Measurements from ENCODE around the gene GPR61. TPM values are rescaled to one million over a fixed set of nuclear protein-coding genes. Genes with fewer than 3 reads are reported as not detected.

The GPR61 gene
- total RNA-seq (2022) (not detected in 2 replicates), Bru-seq, nascent RNA (not detected), BruChase-seq, experiment 1, labeled RNA remaining after a 6-hour chase (percentile 10 among the genes with signal in this experiment), BruChase-seq, experiment 2, labeled RNA remaining after a 2-hour chase (percentile 17 among the genes with signal in this experiment)
- long read RNA-seq, result 0 reads

DNA sequence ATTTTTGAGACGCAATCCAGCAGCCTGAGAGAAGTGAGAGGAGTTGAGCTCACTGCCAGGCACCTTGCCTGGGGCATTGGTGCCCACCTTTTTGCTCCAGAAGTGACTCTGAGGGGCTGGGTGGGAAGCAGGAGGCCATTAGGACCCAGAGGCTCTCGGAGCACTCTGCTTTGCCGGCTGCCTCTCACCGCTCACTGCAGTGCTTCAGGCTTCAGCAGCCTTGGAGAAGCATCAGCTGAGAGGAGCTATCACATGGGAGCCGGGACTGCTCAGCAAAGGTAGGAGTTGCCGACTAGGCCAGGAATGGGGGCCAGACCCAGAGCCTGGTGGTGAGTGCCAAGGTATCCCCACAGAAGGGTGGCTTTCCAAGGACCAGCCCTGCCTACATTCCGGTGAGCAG is at the start of gene GPR61:
Gene GPR61 (plus strand): TSS at position 197 of the 400 bp plus-strand sequence. CDS start 3,151 bp downstream, outside the sequence.
- no TSS peak for BruUV-seq (replicated peaks)
- no peak for DNase-seq
- intact Hi-C loops (cut with micrococcal nuclease; ENCODE audit: unreplicated experiment), result no loop called here
- Mint-ChIP-seq H3K36me3 (ENCODE audit: insufficient read depth, unreplicated experiment) (no peaks in the 10 kb centered on the region), H3K27ac (ENCODE audit: unreplicated experiment) (no peak within 1 kb of the TSS), H3K27me3 (ENCODE audit: unreplicated experiment) (peaks cover 59% of the 10 kb centered on the region), H3K4me1 (ENCODE audit: low read depth, unreplicated experiment) (no peaks in the 10 kb centered on the region), H3K4me3 (ENCODE audit: low read depth, unreplicated experiment) (no peak within 1 kb of the TSS), H3K9me3 (ENCODE audit: low read depth, unreplicated experiment) (no peaks in the 10 kb centered on the region)
- CTCF ChIA-PET, result no interaction called here
- TF ChIP-seq, protein P1, sequence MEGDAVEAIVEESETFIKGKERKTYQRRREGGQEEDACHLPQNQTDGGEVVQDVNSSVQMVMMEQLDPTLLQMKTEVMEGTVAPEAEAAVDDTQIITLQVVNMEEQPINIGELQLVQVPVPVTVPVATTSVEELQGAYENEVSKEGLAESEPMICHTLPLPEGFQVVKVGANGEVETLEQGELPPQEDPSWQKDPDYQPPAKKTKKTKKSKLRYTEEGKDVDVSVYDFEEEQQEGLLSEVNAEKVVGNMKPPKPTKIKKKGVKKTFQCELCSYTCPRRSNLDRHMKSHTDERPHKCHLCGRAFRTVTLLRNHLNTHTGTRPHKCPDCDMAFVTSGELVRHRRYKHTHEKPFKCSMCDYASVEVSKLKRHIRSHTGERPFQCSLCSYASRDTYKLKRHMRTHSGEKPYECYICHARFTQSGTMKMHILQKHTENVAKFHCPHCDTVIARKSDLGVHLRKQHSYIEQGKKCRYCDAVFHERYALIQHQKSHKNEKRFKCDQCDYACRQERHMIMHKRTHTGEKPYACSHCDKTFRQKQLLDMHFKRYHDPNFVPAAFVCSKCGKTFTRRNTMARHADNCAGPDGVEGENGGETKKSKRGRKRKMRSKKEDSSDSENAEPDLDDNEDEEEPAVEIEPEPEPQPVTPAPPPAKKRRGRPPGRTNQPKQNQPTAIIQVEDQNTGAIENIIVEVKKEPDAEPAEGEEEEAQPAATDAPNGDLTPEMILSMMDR (IDR thresholded peaks at IDR 0.05; ENCODE audit: unreplicated experiment), result no peak

DNA sequence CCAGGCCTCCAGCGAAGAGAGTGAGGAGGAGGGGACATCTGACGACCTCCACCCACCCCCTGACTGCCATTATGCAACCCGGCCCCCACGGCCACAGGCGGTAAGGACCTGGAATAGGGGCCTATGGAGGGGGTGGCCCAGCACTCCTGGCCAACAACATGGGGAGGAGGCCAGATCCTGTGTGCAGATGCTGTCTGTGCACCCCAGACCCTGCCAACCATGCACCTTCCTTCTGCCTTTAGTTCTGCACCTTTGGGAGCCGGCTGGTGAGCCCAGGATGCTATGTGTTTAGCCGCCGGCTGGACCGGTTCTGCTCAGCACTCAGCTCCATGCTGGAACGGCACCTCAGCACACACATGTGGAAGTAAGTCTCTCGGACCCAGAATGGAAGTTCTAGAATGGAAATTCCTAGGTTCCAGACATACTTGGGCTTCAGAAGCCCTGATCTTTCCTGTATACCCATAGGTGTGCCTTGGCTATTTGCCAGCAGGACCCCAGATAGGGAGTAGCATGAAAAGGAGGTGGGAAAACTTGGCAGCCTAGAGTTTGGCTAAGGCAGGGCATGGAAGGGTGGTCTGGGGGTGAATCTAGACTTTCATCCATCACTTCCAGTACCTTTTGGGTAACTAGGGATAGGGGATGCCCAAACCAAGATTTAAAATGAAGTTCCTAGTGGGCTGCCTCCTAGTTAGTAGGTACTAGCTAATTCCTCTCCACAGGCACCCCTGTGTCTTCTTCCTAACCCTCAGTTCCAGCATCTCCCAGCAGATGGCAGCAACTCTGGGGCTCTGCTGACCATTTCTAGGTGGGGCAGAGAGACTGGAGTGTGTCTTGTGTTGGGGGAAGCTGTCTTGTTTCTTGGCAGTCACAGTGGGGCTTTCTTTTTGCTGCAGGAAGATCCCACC is 49.4 kb upstream of the GPR61 start:
- Mint-ChIP-seq H3K36me3 (ENCODE audit: insufficient read depth, unreplicated experiment) (peaks cover 14% of the 10 kb centered on the region), H3K27me3 (ENCODE audit: unreplicated experiment) (no peaks in the 10 kb centered on the region), H3K9me3 (ENCODE audit: low read depth, unreplicated experiment) (no peaks in the 10 kb centered on the region), H3K4me3 (ENCODE audit: low read depth, unreplicated experiment) (no peak overlapping the region), H3K4me1 (ENCODE audit: low read depth, unreplicated experiment) (peaks cover under 1% of the 10 kb centered on the region), H3K27ac (ENCODE audit: unreplicated experiment) (no peak overlapping the region)
- CTCF ChIA-PET, result interaction anchor here (0.6 to 2.3 kb wide), 4 partner anchors 40 to 462 kb away, joined by 3 to 23 read pairs (median 4); partner anchors contain the start of gene PSMA5
- no TSS peak for BruUV-seq (replicated peaks)
- peak; percentile 65 for DNase-seq
- intact Hi-C loops (cut with micrococcal nuclease; ENCODE audit: unreplicated experiment), result no loop called here
- TF ChIP-seq, protein P1 (IDR thresholded peaks at IDR 0.05; ENCODE audit: unreplicated experiment), result peak; percentile 43

- TF ChIP-seq, protein P1 (IDR thresholded peaks at IDR 0.05; ENCODE audit: unreplicated experiment), result peak; percentile 7
- CTCF ChIA-PET, result interaction anchor here (0.6 to 2.3 kb wide), 4 partner anchors 39 to 463 kb away, joined by 3 to 23 read pairs (median 4); partner anchors contain the start of gene PSMA5
- Mint-ChIP-seq H3K36me3 (ENCODE audit: insufficient read depth, unreplicated experiment) (peaks cover 14% of the 10 kb centered on the region), H3K4me1 (ENCODE audit: low read depth, unreplicated experiment) (peaks cover 5% of the 10 kb centered on the region), H3K27me3 (ENCODE audit: unreplicated experiment) (no peaks in the 10 kb centered on the region), H3K9me3 (ENCODE audit: low read depth, unreplicated experiment) (no peaks in the 10 kb centered on the region), H3K27ac (ENCODE audit: unreplicated experiment) (no peak overlapping the region), H3K4me3 (ENCODE audit: low read depth, unreplicated experiment) (no peak overlapping the region)
- intact Hi-C loops (cut with micrococcal nuclease; ENCODE audit: unreplicated experiment), result no loop called here
- DNase-seq, result no peak
- no TSS peak for BruUV-seq (replicated peaks)
Observed at GRCh38 chr1:109490934-109491302, 48.8 kb upstream of the GPR61 start.

GRCh38 chr1:109491372-109491771 is 48.3 kb upstream of the GPR61 start:
- DNase-seq, result no peak
- Mint-ChIP-seq H3K27ac (ENCODE audit: unreplicated experiment) (no peak overlapping the region), H3K4me1 (ENCODE audit: low read depth, unreplicated experiment) (peaks cover 7% of the 10 kb centered on the region), H3K27me3 (ENCODE audit: unreplicated experiment) (no peaks in the 10 kb centered on the region), H3K4me3 (ENCODE audit: low read depth, unreplicated experiment) (no peak overlapping the region), H3K36me3 (ENCODE audit: insufficient read depth, unreplicated experiment) (peaks cover 14% of the 10 kb centered on the region), H3K9me3 (ENCODE audit: low read depth, unreplicated experiment) (no peaks in the 10 kb centered on the region)
- intact Hi-C loops (cut with micrococcal nuclease; ENCODE audit: unreplicated experiment), result no loop called here
- no TSS peak for BruUV-seq (replicated peaks)
- CTCF ChIA-PET, result interaction anchor here (0.6 to 2.3 kb wide), 2 partner anchors 41 to 463 kb away, joined by 5 to 23 read pairs; no protein-coding TSS in a partner anchor
- TF ChIP-seq, protein P1 (IDR thresholded peaks at IDR 0.05; ENCODE audit: unreplicated experiment), result no peak

All from Calu3 (cell line).